Measurements from ENCODE around the gene SBK3.
"Not testable (repeated sequence)": the region's sequence is repeated elsewhere in the genome, so short reads cannot be mapped to it uniquely, and the experiment has no call there.

SBK3 gene

GRCh38 chr19:55588738-55589137 is 43.4 kb upstream of the SBK3 start:
- no peak for TF ChIP-seq CTCF (IDR thresholded peaks at IDR 0.05; ENCODE audit: control insufficient read depth, insufficient read depth, low read depth, low read length, missing control alignments)
- H3K4me3 ChIP-seq (ENCODE audit: control insufficient read depth, low read depth, low read length), result no peak overlapping the region
- no peak for DNase-seq (ENCODE audit: low read depth)

- H3K4me3 ChIP-seq (ENCODE audit: control insufficient read depth, low read depth, low read length), result peak overlapping the region; percentile 57
- TF ChIP-seq CTCF (IDR thresholded peaks at IDR 0.05; ENCODE audit: control insufficient read depth, insufficient read depth, low read depth, low read length, missing control alignments), result no peak
- no peak for DNase-seq (ENCODE audit: low read depth)
Observed at GRCh38 chr19:55586976-55587668, 41.8 kb upstream of the SBK3 start.

GRCh38 chr19:55585658-55586339 is 40.5 kb upstream of the SBK3 start:
- no peak for TF ChIP-seq CTCF (IDR thresholded peaks at IDR 0.05; ENCODE audit: control insufficient read depth, insufficient read depth, low read depth, low read length, missing control alignments)
- DNase-seq (ENCODE audit: low read depth), result no peak
- H3K4me3 ChIP-seq (ENCODE audit: control insufficient read depth, low read depth, low read length), result peak overlapping the region; percentile 41

GRCh38 chr19:55584871-55585270 is 39.5 kb upstream of the SBK3 start:
- no peak for TF ChIP-seq CTCF (IDR thresholded peaks at IDR 0.05; ENCODE audit: control insufficient read depth, insufficient read depth, low read depth, low read length, missing control alignments)
- DNase-seq (ENCODE audit: low read depth), result no peak

GRCh38 chr19:55583897-55584296 is 38.6 kb upstream of the SBK3 start:
- DNase-seq (ENCODE audit: low read depth); H3K4me3 ChIP-seq (ENCODE audit: control insufficient read depth, low read depth, low read length): not testable (repeated sequence)

More at GRCh38 chr19:55584871-55585270, 39.5 kb upstream of the SBK3 start:
- no peak overlapping the region for H3K4me3 ChIP-seq (ENCODE audit: control insufficient read depth, low read depth, low read length)

GRCh38 chr19:55582284-55582683 is 36.9 kb upstream of the SBK3 start:
- not testable (repeated sequence) for H3K4me3 ChIP-seq (ENCODE audit: control insufficient read depth, low read depth, low read length); DNase-seq (ENCODE audit: low read depth)

- DNase-seq (ENCODE audit: low read depth), result no peak
- TF ChIP-seq CTCF (IDR thresholded peaks at IDR 0.05; ENCODE audit: control insufficient read depth, insufficient read depth, low read depth, low read length, missing control alignments), result no peak
- H3K4me3 ChIP-seq (ENCODE audit: control insufficient read depth, low read depth, low read length), result no peak overlapping the region
Observed at GRCh38 chr19:55581823-55582223, 36.5 kb upstream of the SBK3 start.
